ENCODE data around the gene OR6K3.
"Not testable (repeated sequence)": the region's sequence is repeated elsewhere in the genome, so short reads cannot be mapped to it uniquely, and the experiment has no call there.

OR6K3 gene

DNA sequence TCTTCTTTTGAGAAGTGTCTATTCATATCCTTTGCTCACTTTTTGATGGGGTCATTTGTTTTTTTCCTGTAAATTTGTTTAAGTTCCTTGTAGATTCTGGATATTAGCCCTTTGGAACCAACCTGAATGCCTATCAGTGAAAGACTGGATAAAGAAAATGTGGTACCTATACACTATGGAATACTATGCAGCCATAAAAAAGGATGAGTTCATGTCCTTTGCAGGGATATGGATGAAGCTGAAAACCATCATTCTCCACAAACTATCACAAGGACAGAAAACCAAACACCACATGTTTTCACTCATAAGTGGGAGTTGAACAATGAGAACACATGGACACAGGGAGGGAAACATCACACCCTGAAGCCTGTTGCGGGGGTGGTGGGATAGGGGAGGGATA is 32.2 kb downstream of the OR6K3 start:
- in situ Hi-C loops (cut with HindIII; ENCODE audit: low sequenced_read_pairs), result not testable (repeated sequence)

DNA sequence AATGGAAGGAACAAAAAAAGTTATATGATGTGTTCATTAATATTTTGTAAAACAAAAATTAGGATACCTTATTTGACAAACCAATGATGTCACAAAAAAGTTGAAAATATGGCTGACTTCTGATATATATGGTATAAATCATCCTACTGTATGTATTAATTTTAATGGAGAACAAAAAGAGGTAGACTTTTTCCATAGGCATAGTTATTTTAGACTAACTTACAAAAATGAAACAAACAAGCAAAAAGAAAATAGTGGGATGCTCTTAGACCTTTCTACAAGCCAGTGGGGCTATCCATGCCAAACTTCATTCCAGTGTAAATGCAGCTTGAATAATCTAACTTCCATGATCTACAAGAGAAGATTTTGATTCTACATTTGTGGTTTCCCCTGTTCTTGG is 33.5 kb downstream of the OR6K3 start:
- in situ Hi-C loops (cut with HindIII; ENCODE audit: low sequenced_read_pairs), result no loop called here

DNA sequence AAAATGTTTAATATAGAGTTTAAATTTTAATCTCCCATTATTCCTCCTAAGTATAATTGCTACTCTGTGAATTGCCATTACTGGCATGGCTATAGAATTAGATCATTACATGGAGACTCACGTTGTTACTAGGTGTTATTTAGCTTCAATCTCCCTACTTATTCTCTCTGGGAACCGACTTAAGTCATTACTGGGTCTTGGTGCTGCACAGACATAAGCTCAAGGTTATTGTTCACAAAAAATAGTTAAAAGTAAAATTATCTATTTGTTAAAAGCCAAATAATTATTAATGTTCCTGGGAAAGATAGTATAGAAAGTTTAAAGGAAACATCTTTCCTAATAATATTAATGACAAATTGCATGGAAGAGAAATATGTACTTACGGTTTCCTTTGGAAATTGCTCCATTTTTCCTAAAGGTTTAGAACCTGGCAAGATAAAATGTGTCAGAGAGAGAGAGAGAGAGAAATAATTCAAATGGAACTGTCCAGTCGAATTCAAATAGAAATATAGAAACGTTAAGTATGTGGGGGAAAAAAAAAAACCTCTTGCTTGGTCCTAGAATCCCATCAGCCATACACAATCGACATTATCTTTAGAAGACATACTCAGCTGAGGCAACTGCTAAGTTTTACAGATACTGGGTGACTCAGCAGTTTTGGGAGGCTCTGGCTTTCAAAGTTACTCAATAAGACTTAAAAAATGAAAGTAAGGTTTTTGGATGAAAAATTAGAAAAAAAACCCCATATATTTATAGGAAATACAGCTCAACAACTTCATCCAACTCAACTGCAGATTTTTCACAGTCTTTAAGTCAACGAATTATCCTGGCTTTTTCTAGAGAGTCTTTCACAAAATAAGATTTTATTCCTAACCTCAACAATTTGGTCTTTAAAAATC is 34.2 kb downstream of the OR6K3 start, which contains the start of gene SPTA1:
SPTA1 (minus strand) TSS at position 605 of the 899 bp plus-strand sequence; CDS start at position 407, 198 bp downstream.
- in situ Hi-C loops (cut with HindIII; ENCODE audit: low sequenced_read_pairs), result no loop called here

DNA sequence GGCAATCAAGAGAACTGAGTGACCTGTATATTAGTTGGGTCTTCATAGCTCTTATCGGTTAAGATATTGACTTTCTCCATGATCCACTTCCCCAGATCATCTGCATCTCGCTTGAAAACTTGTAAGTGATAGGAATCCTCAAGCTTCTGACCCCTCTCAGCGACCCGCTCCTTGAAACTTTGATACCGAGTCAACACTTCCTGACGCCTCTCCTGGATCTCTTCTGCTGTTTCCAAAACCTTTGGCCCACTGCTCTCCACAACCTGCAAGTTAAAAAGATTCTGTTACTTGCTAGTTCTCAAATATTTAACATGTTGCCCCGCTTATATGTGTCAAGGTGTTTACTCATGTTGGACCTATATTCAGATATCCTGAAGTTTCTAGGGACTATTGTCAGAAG is 35.4 kb downstream of the OR6K3 start:
- in situ Hi-C loops (cut with HindIII; ENCODE audit: low sequenced_read_pairs), result no loop called here

DNA sequence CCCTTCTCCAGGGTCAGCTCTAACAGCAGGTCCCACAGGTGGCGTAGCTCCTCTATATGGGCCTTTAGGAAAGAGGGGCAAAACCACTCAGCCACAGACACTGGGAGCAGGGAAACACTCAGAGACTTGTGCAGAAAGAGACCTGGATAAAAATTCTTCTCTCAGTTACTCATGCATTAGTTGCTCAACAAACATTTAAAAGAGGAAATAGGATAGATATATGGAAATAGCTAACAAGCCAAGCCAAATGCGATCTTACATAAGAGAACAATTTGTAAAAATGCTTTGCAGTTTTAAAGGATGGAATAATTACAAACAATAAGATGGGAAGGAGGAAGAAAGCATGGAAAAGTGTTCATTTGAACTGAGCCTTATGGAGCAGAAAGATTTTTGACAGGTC is 38.9 kb downstream of the OR6K3 start:
- in situ Hi-C loops (cut with HindIII; ENCODE audit: low sequenced_read_pairs), result no loop called here

DNA sequence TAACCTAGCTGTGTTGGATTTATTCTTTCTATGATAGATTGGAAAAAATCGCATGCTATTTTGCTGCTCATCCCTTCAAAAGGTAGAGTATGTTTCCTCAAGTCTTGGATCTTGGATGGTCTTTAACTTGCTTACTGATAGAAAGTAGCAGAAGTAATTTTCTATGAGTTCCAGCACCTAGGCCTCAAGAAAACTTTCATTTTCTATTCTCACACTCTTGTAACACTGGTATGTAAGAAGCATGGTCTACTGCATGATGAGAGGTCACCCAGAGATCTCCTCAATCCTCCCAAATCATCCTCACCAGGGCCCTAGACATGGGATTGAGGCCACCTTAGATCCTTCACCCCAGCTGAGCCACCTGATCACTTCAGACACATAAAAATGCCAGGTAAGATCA is 41.2 kb downstream of the OR6K3 start:
- in situ Hi-C loops (cut with HindIII; ENCODE audit: low sequenced_read_pairs), result no loop called here

DNA sequence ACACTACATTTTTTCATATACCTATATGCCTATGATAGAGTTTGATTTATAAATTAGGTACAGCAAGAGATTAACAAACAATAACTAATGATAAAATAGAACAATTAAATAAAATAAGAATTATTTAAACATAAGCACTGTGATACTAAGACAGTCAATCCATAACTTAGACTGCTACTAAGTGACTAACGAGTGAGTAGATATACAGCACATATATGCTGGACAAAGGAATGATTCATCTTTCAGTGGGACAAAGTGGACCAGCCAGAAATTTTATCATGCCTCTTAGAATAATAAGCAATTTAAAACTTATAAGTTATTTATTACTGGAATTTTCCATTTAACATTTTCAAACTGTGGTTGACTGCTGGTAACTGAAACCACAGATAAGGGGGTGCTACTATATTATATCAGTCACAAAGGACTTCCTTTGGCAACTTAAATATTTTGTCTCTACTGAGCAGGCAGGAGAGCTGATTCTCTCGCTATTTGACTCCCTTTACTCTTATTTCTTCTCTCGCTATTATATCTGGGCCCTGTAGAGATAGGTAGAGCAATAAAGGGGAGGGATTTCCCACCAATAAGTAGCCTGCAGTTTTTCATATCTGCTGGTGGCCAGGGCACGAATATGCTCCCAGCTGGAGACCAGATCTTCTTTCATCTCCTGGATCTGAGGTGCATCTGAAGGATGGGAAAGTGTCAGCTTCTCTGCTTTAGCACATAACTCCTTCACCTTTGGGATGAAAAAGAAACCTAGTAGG is 44.8 kb downstream of the OR6K3 start:
- in situ Hi-C loops (cut with HindIII; ENCODE audit: low sequenced_read_pairs), result no loop called here

DNA sequence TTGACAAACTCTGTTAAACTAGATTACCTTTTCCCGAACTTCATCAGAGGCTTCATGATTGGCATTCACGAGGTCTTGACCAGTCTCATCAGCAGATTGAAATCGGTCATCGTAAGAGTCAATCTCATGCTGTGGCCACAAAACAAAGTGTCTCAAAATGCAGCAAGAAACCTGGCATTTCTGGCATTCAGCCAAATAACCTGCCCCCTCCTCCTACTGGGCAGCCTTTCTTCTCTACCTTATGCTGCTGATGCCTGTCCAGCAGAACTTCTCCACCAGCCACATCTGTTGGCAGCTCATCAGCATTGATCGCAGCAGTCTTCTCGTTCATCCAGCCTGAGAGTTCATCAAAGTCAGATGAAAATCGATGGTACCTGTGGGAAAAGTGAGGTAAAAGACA is 46.2 kb downstream of the OR6K3 start:
- in situ Hi-C loops (cut with HindIII; ENCODE audit: low sequenced_read_pairs), result no loop called here
